Mucosa of descending colon (tissue), 3 donors: ENCODE measurements around the gene DBNDD1. TPM values are rescaled to one million over a fixed set of nuclear protein-coding genes. Genes with fewer than 3 reads are reported as not detected.

Source experiments
- ATAC-seq: fragments of 200-7000 bp; cut with Tn5 transposase; one replicate; pipeline ENCODE4 v1.9.1; 2020; ENCODE audit warnings: mild to moderate bottlenecking, moderate library complexity
- DNase-seq, 3 donors: peaks; one replicate each; pipeline ENCODE4 v3.0.0-alpha.2; 2020
- H3K36me3 ChIP-seq: fragments of 200-600 bp; one replicate; pipeline ENCODE4 v1.8.0; 2021; ENCODE audit warnings: low read depth, mild to moderate bottlenecking
- H3K4me1 ChIP-seq: fragments of 200-600 bp; one replicate; pipeline ENCODE4 v1.8.0; 2021; ENCODE audit warnings: low read depth, mild to moderate bottlenecking
- H3K4me3 ChIP-seq: fragments of 200-600 bp; one replicate; pipeline ENCODE4 v1.8.0; 2021; ENCODE audit warnings: mild to moderate bottlenecking
- H3K9me3 ChIP-seq: fragments of 200-600 bp; one replicate; pipeline ENCODE4 v1.8.0; 2021; ENCODE audit warnings: mild to moderate bottlenecking
- intact Hi-C, 2 donors: fragments of 100-400 bp; cut with DNase I in 1 of 2; cut with micrococcal nuclease in 1 of 2; formaldehyde crosslinking; loops; one replicate each; pipeline versions ENCODE4 v1.11.0 to v1.11.1; 2022; cut with DNase I, micrococcal nuclease
- total RNA-seq, 3 donors: library from RNA; stranded (reverse); fragmentation: NEBNext Ultra II Directional in 2 of 3; extraction: Animal tissue kit (Norgen Biotek cat#: 25700) in 2 of 3; gene quantifications; one replicate each; pipeline versions ENCODE4 v1.2.1 to v1.2.4, GENCODE V29; 2021 to 2023
- TF ChIP-seq, protein P1 (sequence below): fragments of 200-600 bp; IDR thresholded peaks from one replicate; pipeline ENCODE4 v1.8.0; 2022; ENCODE audit warnings: antibody characterized with exemption, mild to moderate bottlenecking
- donor health status: DM: no; HTN: no; CAD: no; lungs with moderate emphysema.
- donor health status: DM: no; HTN: no; CAD: no.
- donor health status: DM: no; HTN: yes; CAD: no.

DBNDD1 gene
- total RNA-seq, 3 donors from 2014 or later: 1.7 to 3.0 (median 2.0) TPM

DNA sequence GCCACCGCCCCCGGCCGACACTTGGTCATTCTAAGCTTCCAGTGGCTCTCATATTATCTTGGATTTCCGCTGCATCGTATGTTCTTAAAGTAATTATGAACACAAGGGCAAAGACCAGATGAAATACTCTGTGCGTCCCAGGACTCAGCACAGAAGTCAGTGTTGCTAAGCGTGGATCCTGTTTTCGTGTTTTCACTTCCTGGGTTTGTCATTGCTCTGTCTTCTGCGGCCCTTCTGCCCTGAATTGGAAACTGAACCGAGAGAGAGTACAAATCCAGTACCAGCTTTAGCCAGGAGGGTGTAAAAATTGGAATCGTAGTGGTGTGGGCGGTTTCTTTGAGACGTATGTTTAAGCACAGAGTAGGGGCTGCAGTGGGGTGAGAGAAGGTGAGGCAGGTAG lies 32.7 kb downstream of the DBNDD1 start:
- intact Hi-C loops: no loop called here
- peaks cover 4% of the 10 kb centered on the region for H3K36me3 ChIP-seq
- no peak for ATAC-seq
- H3K4me1 ChIP-seq: no peaks in the 10 kb centered on the region
- TF ChIP-seq, protein P1, sequence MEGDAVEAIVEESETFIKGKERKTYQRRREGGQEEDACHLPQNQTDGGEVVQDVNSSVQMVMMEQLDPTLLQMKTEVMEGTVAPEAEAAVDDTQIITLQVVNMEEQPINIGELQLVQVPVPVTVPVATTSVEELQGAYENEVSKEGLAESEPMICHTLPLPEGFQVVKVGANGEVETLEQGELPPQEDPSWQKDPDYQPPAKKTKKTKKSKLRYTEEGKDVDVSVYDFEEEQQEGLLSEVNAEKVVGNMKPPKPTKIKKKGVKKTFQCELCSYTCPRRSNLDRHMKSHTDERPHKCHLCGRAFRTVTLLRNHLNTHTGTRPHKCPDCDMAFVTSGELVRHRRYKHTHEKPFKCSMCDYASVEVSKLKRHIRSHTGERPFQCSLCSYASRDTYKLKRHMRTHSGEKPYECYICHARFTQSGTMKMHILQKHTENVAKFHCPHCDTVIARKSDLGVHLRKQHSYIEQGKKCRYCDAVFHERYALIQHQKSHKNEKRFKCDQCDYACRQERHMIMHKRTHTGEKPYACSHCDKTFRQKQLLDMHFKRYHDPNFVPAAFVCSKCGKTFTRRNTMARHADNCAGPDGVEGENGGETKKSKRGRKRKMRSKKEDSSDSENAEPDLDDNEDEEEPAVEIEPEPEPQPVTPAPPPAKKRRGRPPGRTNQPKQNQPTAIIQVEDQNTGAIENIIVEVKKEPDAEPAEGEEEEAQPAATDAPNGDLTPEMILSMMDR: no peak
- no peaks in the 10 kb centered on the region for H3K9me3 ChIP-seq
- no peak for DNase-seq
- H3K4me3 ChIP-seq: no peak overlapping the region

- DNase-seq: no peak
- H3K36me3 ChIP-seq: peaks cover 4% of the 10 kb centered on the region
- H3K4me3 ChIP-seq: no peak overlapping the region
- H3K9me3 ChIP-seq: no peaks in the 10 kb centered on the region
- no peaks in the 10 kb centered on the region for H3K4me1 ChIP-seq
- ATAC-seq: no peak
- intact Hi-C loops: no loop called here
- TF ChIP-seq, protein P1: no peak
Observed at GRCh38 chr16:89985219-89985618, 34.0 kb downstream of the DBNDD1 start.

GRCh38 chr16:89984216-89984615 lies 35.0 kb downstream of the DBNDD1 start:
- intact Hi-C loops: no loop called here
- no peaks in the 10 kb centered on the region for H3K4me1 ChIP-seq
- H3K36me3 ChIP-seq: peaks cover 4% of the 10 kb centered on the region
- H3K9me3 ChIP-seq: no peaks in the 10 kb centered on the region
- H3K4me3 ChIP-seq: no peak overlapping the region
- ATAC-seq (no peak), DNase-seq (no peak)
- TF ChIP-seq, protein P1: no peak

DNA sequence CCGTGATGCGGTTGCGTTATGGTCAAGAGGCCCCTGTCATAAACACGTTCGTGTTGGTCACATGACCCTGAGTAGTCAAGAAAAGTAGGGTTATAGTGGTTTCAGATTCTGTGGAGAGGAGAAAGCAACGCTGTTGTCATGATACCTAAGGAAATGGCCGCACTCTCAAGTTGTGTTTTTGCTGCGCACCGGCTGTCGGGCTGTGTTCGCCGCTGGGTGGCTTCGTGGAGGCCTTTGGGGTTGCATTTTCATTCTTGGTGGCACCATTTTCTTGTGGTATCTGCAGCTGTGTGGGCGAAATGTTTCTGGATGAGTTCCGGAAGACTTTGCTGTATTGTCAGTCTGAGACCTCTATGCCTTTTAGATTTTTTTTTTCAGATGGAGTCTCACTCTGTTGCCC lies 35.7 kb downstream of the DBNDD1 start:
- no peaks in the 10 kb centered on the region for H3K4me1 ChIP-seq
- no peaks in the 10 kb centered on the region for H3K9me3 ChIP-seq
- intact Hi-C loops: no loop called here
- no peak overlapping the region for H3K4me3 ChIP-seq
- peaks cover 4% of the 10 kb centered on the region for H3K36me3 ChIP-seq
- DNase-seq (no peak), ATAC-seq (no peak)
- TF ChIP-seq, protein P1: no peak

DNA sequence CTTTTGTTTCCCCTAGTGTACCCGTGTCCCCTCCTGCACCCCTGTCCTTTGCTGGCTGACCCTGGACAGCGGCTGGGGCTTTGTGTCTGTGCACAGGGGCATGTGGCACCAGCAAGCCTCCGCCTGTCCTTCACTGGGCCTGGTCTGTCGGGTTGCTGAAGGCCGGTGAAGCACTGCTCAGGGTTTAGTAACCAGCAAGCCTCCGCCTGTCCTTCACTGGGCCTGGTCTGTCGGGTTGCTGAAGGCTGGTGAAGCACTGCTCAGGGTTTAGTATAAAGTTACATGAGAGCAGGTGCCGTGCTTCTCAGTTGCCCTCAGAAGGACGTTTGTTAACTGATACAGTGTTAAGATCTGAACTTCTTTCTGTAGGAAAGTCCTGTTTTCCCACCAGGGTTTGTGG lies 36.9 kb downstream of the DBNDD1 start:
- no peaks in the 10 kb centered on the region for H3K4me1 ChIP-seq
- H3K4me3 ChIP-seq: no peak overlapping the region
- intact Hi-C loops: no loop called here
- ATAC-seq (no peak), DNase-seq (no peak)
- H3K9me3 ChIP-seq: no peaks in the 10 kb centered on the region
- H3K36me3 ChIP-seq: peaks cover 4% of the 10 kb centered on the region
- TF ChIP-seq, protein P1: no peak

DNA sequence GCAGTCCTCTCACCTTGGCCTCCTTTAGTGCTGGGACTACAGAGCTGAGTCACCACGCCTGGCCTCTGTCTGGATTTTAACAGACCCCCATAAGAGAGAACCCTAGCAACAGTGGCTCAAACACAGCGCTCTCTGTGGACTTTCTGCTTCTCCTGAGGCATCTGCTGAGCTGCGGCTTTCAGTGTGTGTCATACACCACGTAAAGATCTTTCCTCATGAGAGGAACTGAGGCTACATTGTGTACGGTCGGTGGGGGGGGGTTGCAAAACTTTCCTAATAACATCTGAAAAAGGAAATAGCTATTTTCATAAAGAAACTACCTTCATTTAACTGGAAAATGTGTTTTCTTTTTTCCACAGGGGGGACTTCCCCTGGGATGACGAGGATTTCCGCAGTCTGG lies 37.8 kb downstream of the DBNDD1 start:
- H3K4me3 ChIP-seq: no peak overlapping the region
- no peaks in the 10 kb centered on the region for H3K4me1 ChIP-seq
- DNase-seq (no peak), ATAC-seq (no peak)
- intact Hi-C loops: no loop called here
- no peaks in the 10 kb centered on the region for H3K9me3 ChIP-seq
- peaks cover 4% of the 10 kb centered on the region for H3K36me3 ChIP-seq
- TF ChIP-seq, protein P1: no peak
